H1 (cell line): Measurements from ENCODE around the gene MTR. TPM values are rescaled to one million over a fixed set of nuclear protein-coding genes. Genes with fewer than 3 reads are reported as not detected.
A peak's percentile ranks its signal among the peaks of the same experiment; 100 is the strongest.

Experiments used
- CTCF ChIA-PET: fragments of 300-600 bp; sonication (Branson Sonifier 250); formaldehyde crosslinking; loops from one replicate; lab custom pipeline; 2021; ENCODE audit not compliant: partially characterized antibody; lab: Charles Lee
- POLR2A ChIA-PET: fragments of 300-600 bp; sonication (Branson Sonifier 250); formaldehyde crosslinking; loops from one replicate; lab custom pipeline; 2021; ENCODE audit warnings: inconsistent platforms; ENCODE audit not compliant: partially characterized antibody; lab: Charles Lee
- DNase-seq, 2 experiments: peaks; one replicate each; pipeline versions ENCODE4 v3.0.0 to v3.0.0-alpha.2; 2010 to 2022; ENCODE audit warnings: low spot score in 2 of 2, low read depth in 1 of 2, mixed read lengths in 1 of 2
- FAIRE-seq: peaks from 2 replicates; lab custom pipeline; 2011; peaks lifted over from hg19 to GRCh38; lab: Jason Lieb, UNC
- H2AFZ ChIP-seq: 2 replicates; pipeline ENCODE4 v1.8.1; 2012; ENCODE audit warnings: low read length, inconsistent platforms
- H2AK5ac ChIP-seq: 2 replicates; pipeline ENCODE4 v1.6.1; 2013; ENCODE audit warnings: low read depth, low read length
- H2BK120ac ChIP-seq: replicated peaks from 2 replicates; pipeline ENCODE3; 2013; ENCODE audit warnings: low read depth, low read length, inconsistent platforms
- H2BK12ac ChIP-seq: 2 replicates; pipeline ENCODE4 v1.6.1; 2013; ENCODE audit warnings: low read depth, low read length
- H2BK15ac ChIP-seq: 2 replicates; pipeline ENCODE4 v1.6.1; 2013; ENCODE audit warnings: low read length
- H2BK20ac ChIP-seq: 2 replicates; pipeline ENCODE4 v1.6.1; 2013; ENCODE audit warnings: low read length
- H2BK5ac ChIP-seq: 2 replicates; pipeline ENCODE4 v1.6.1; 2013; ENCODE audit warnings: low read depth, low read length
- H3K14ac ChIP-seq: 2 replicates; pipeline ENCODE4 v1.6.1; 2013; ENCODE audit warnings: inconsistent platforms; ENCODE audit not compliant: insufficient read length
- H3K18ac ChIP-seq: 2 replicates; pipeline ENCODE4 v1.6.1; 2013; ENCODE audit warnings: low read length; ENCODE audit errors: extremely low read depth
- H3K23ac ChIP-seq: 2 replicates; pipeline ENCODE4 v1.6.1; 2013; ENCODE audit warnings: inconsistent platforms; ENCODE audit not compliant: insufficient read length
- H3K23me2 ChIP-seq: 2 replicates; pipeline ENCODE4 v1.6.1; 2013; ENCODE audit warnings: low read depth, low read length
- H3K27ac ChIP-seq: 2 replicates; pipeline ENCODE4 v1.6.1; 2011; ENCODE audit warnings: low read depth, low read length, inconsistent platforms
- H3K27me3 ChIP-seq, 4 experiments: replicated peaks in 1 of 4; 1 replicate in 1 of 4; 2 replicates in 3 of 4; pipeline versions ENCODE4 v1.6.1 to v1.8.1; 2011 to 2013; ENCODE audit warnings: low read length in 3 of 4, mild to moderate bottlenecking in 3 of 4, inconsistent platforms in 2 of 4, mixed read lengths in 2 of 4, moderate library complexity in 1 of 4; ENCODE audit not compliant: control insufficient read depth in 3 of 4, insufficient read depth in 3 of 4; ENCODE audit errors: extremely low read depth in 1 of 4
- H3K36me3 ChIP-seq, 4 experiments: 2 replicates each; pipeline versions ENCODE4 v1.6.1 to v1.8.1; 2011 to 2013; ENCODE audit warnings: mild to moderate bottlenecking in 4 of 4, low read length in 3 of 4, moderate library complexity in 2 of 4, control low read depth in 1 of 4, inconsistent platforms in 1 of 4; ENCODE audit not compliant: insufficient read depth in 4 of 4, control insufficient read depth in 2 of 4
- H3K4ac ChIP-seq: replicated peaks from 2 replicates; pipeline ENCODE3; 2013; ENCODE audit warnings: low read length, low read depth, mixed read lengths, inconsistent platforms; ENCODE audit not compliant: insufficient read length
- H3K4me1 ChIP-seq, 4 experiments: replicated peaks in 1 of 4; 1 replicate in 1 of 4; 2 replicates in 3 of 4; pipeline versions ENCODE4 v1.6.1 to v1.8.1; 2011 to 2013; ENCODE audit warnings: low read length in 3 of 4, inconsistent platforms in 2 of 4, mixed read lengths in 1 of 4; ENCODE audit not compliant: insufficient read depth in 4 of 4, control insufficient read depth in 3 of 4
- H3K4me2 ChIP-seq, 2 experiments: 2 replicates each; pipeline versions ENCODE4 v1.6.1 to v1.8.1; 2011 to 2013; ENCODE audit warnings: low read depth in 2 of 2, low read length in 2 of 2, control low read depth in 1 of 2, inconsistent platforms in 1 of 2, mild to moderate bottlenecking in 1 of 2; ENCODE audit not compliant: insufficient read depth in 1 of 2
- H3K4me3 ChIP-seq, 4 experiments: fragments of 200-600, 300-600 bp in 1 of 4; sonication (generic), shearing (Covaris generic), sonication (Bioruptor Twin) in 1 of 4; 2 replicates each; pipeline versions ENCODE4 v1.5.1 to v1.8.1; 2011 to 2016; ENCODE audit warnings: low read length in 4 of 4, low read depth in 3 of 4, control low read depth in 2 of 4, inconsistent platforms in 2 of 4, mild to moderate bottlenecking in 2 of 4, mixed read lengths in 1 of 4, moderate library complexity in 1 of 4; ENCODE audit not compliant: insufficient read depth in 2 of 4; ENCODE audit errors: extremely low read depth in 1 of 4
- H3K56ac ChIP-seq: replicated peaks from 2 replicates; pipeline ENCODE3; 2013; ENCODE audit warnings: low read depth, mild to moderate bottlenecking, mixed read lengths, low read length, inconsistent platforms; ENCODE audit not compliant: insufficient read length
- H3K79me1 ChIP-seq: 2 replicates; pipeline ENCODE4 v1.6.1; 2013; ENCODE audit warnings: low read depth, low read length, control low read depth
- H3K79me2 ChIP-seq, 2 experiments: 2 replicates each; pipeline versions ENCODE4 v1.6.1 to v1.8.1; 2012 to 2013; ENCODE audit warnings: low read length in 2 of 2, mild to moderate bottlenecking in 2 of 2, inconsistent platforms in 1 of 2; ENCODE audit not compliant: insufficient read depth in 2 of 2, control insufficient read depth in 1 of 2
- H3K9ac ChIP-seq, 4 experiments: replicated peaks in 1 of 4; 1 replicate in 1 of 4; 2 replicates in 3 of 4; pipeline versions ENCODE4 v1.6.1 to v1.8.1; 2011 to 2013; ENCODE audit warnings: low read depth in 3 of 4, low read length in 3 of 4, control low read depth in 2 of 4, mild to moderate bottlenecking in 2 of 4, moderate library complexity in 2 of 4, inconsistent platforms in 1 of 4; ENCODE audit errors: extremely low read depth in 1 of 4
- H3K9me3 ChIP-seq, 2 experiments: 2 replicates each; pipeline versions ENCODE4 v1.6.1 to v1.8.1; 2012 to 2013; ENCODE audit warnings: mild to moderate bottlenecking in 2 of 2, moderate library complexity in 2 of 2, control low read depth in 1 of 2, inconsistent platforms in 1 of 2, low read depth in 1 of 2, low read length in 1 of 2, mixed read lengths in 1 of 2; ENCODE audit not compliant: insufficient read depth in 2 of 2
- H4K20me1 ChIP-seq, 2 experiments: replicated peaks in 1 of 2; 2 replicates each; pipeline versions ENCODE3 to v1.8.1; 2011 to 2013; ENCODE audit warnings: inconsistent platforms in 2 of 2, low read length in 2 of 2, mild to moderate bottlenecking in 1 of 2; ENCODE audit not compliant: insufficient read depth in 2 of 2, control insufficient read depth in 1 of 2
- H4K5ac ChIP-seq: 2 replicates; pipeline ENCODE4 v1.6.1; 2013; ENCODE audit warnings: low read length, low read depth, mixed read lengths, inconsistent platforms; ENCODE audit not compliant: insufficient read length
- H4K8ac ChIP-seq: 2 replicates; pipeline ENCODE4 v1.8.0; 2013; ENCODE audit warnings: mild to moderate bottlenecking, moderate library complexity, low read length, inconsistent platforms; ENCODE audit not compliant: insufficient read depth; ENCODE audit errors: extremely low read depth
- H4K91ac ChIP-seq: replicated peaks from 2 replicates; pipeline ENCODE3; 2013; ENCODE audit warnings: low read length, mixed read lengths, inconsistent platforms; ENCODE audit not compliant: insufficient read length
- CHD1 ChIP-seq: IDR thresholded peaks from 2 replicates; pipeline ENCODE4 v1.6.1; 2012; ENCODE audit warnings: low read depth, low read length, improper control_type of control experiment
- CTBP2 ChIP-seq: IDR thresholded peaks from 2 replicates; pipeline ENCODE4 v1.7.0; 2011; ENCODE audit warnings: borderline replicate concordance, mild to moderate bottlenecking, moderate library complexity, mixed read lengths, low read length; ENCODE audit not compliant: insufficient read depth, insufficient read length
- GABPA ChIP-seq: IDR thresholded peaks from 2 replicates; pipeline ENCODE4 v1.6.1; 2011; ENCODE audit warnings: mild to moderate bottlenecking, low read length, moderate library complexity, borderline replicate concordance; ENCODE audit not compliant: insufficient read depth
- HDAC2 ChIP-seq, 2 experiments: fragments of 300-600 bp in 1 of 2; sonication (generic) in 1 of 2; IDR thresholded peaks; 2 replicates each; pipeline ENCODE4 v1.6.1; 2011 to 2012; ENCODE audit warnings: low read depth in 2 of 2, low read length in 2 of 2, mild to moderate bottlenecking in 2 of 2, moderate library complexity in 2 of 2, borderline replicate concordance in 1 of 2, inconsistent platforms in 1 of 2
- PHF8 ChIP-seq: fragments of 200-600 bp; sonication (generic); conservative IDR thresholded peaks from 2 replicates; pipeline ENCODE4 v1.7.1; 2012; ENCODE audit warnings: low read depth, mild to moderate bottlenecking, inconsistent platforms, low read length, moderate library complexity
- RBBP5 ChIP-seq: IDR thresholded peaks from 2 replicates; pipeline ENCODE4 v1.7.1; 2012; ENCODE audit warnings: low read depth, mild to moderate bottlenecking, inconsistent platforms, low read length, moderate library complexity, borderline replicate concordance
- RNF2 ChIP-seq: fragments of 200-900, 300-1000 bp; sonication (generic); IDR thresholded peaks from 2 replicates; pipeline ENCODE4 v1.7.1; 2016; ENCODE audit warnings: borderline replicate concordance, low read depth, mild to moderate bottlenecking, antibody characterized with exemption, low read length; ENCODE audit not compliant: poor library complexity, severe bottlenecking; ENCODE audit errors: missing control alignments
- RXRA ChIP-seq: IDR thresholded peaks from 2 replicates; pipeline ENCODE4 v1.6.1; 2011; ENCODE audit warnings: low read depth, mild to moderate bottlenecking, low read length, moderate library complexity; ENCODE audit not compliant: insufficient read depth
- SIRT6 ChIP-seq: IDR thresholded peaks from one replicate; pipeline ENCODE4 v1.7.1; 2012; ENCODE audit warnings: low read length, inconsistent platforms
- WGBS, 2 experiments: shearing (Covaris generic) in 1 of 2; methylation state at CpG; one replicate each; pipeline versions ENCODE4 v1.1.6 to v1.1.7; 2013 to 2015; ENCODE audit warnings: low lambda C conversion rate in 2 of 2, mixed read lengths in 2 of 2, inconsistent platforms in 1 of 2, low coverage in 1 of 2, missing lambda C conversion rate in 1 of 2; ENCODE audit not compliant: insufficient replicate concordance in 2 of 2, insufficient coverage in 1 of 2, insufficient read length in 1 of 2; ENCODE audit errors: extremely low coverage in 1 of 2, missing lambda C conversion rate in 1 of 2; 5-methylcytosine and 5-hydroxymethylcytosine counted together
- polyA plus RNA-seq, 7 experiments: library from polyadenylated mRNA; depleted of rRNA in 3 of 7; stranded (reverse) in 5 of 7; unstranded in 2 of 7; fragments of >200 nt in 5 of 7; fragments of 200-250 nt in 2 of 7; gene quantifications; 1 replicate in 5 of 7; 2 replicates in 1 of 7; 4 replicates in 1 of 7; pipeline versions ENCODE4 v1.2.1 to v1.2.3, GENCODE V29; 2011 to 2013; ENCODE audit warnings: missing spikeins in 2 of 7, mixed read lengths in 2 of 7
- total RNA-seq: library from RNA; stranded (reverse); fragmentation: NEBNext Ultra II Directional; extraction: Animal tissue kit (Norgen Biotek cat#: 25700); gene quantifications from 2 replicates; pipeline ENCODE4 v1.2.1, GENCODE V29; 2021

Gene MTR
- total and polyA plus RNA-seq, 2 of the 8 experiments (the other 6 are each of a cell fraction or from before 2014, with no cell fraction given): 4.8 to 27.4 TPM

DNA sequence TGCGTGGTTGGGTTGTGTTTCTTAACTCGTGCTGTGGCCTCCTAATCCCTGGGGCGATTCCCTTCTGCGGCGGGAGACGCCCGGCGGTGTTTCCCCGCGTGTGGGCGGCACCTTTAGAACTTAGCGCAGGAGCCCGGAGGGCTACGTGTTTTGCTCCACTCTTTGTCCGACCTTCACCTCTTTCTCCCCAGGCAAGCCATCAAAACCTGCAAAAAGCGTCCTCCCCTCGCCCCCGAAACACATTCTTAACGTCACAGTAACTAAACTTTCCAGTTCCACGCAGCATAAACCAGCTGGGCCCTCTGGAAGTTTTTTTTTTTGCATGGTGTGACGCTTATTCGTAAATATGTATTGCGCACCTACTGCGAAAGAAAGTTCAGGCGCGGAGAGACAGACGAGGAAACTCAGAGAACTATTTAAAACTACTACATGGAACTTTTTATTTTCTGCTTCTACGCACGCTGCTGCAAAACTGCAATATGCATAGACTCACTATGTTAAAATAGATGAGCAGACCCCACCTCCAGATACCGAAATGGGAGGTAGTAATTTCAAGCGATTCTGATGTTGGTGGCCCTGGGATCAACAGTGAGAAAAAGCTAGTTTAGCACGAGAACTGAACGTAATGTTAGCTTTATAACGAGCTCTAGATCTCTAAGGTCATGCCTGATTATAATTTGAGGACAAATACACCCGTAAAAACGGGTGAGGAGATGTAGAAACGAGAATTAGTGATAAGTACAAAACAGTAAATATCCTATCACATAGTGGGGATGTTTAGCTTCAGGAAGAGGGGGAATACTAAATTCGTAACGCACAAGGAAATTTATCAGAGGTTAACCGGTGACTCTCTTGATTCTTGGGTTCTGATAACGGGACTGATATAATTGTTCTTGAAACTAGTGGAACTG lies 920 bp downstream of the MTR start:
- Histone ChIP-seq H3K9me3 (no peaks in the 10 kb centered on the region), H3K79me1 (no peaks in the 10 kb centered on the region; the same call in 1 of the 2 replicates), H2AK5ac (no peak overlapping the region), H4K20me1 (no peaks in the 10 kb centered on the region), H2BK20ac (no peak overlapping the region), H2AFZ (peak overlapping the region; percentile 83), H2BK15ac (no peak overlapping the region), H2BK120ac (no peak overlapping the region), H3K4me1 (no peaks in the 10 kb centered on the region; a peak in 1 of 7 replicates), H3K23me2 (peaks cover 14% of the 10 kb centered on the region), H3K18ac (peak overlapping the region; percentile 60; the same call in 1 of the 2 replicates), H3K4ac (no peak overlapping the region), H3K56ac (no peak overlapping the region), H3K14ac (no peak overlapping the region), H2BK12ac (peak overlapping the region; percentile 9; the same call in 1 of the 2 replicates), H4K5ac (no peak overlapping the region), H3K9ac (peak overlapping the region; percentile 64 to 75 (median 72)), H3K23ac (no peak overlapping the region), H2BK5ac (peak overlapping the region; percentile 60; the same call in 1 of the 2 replicates), H4K91ac (no peak overlapping the region), H3K36me3 (no peaks in the 10 kb centered on the region; a peak in 1 of 8 replicates), H3K4me3 (peak overlapping the region; percentile 81 to 92 (median 85)), H3K4me2 (peak overlapping the region; percentile 73 to 84), H3K79me2 (peaks cover 0 to 30% of the 10 kb centered on the region in 2 experiments; a peak in 2 of 4 replicates), H3K27me3 (0 out of 7 replicates have a peak, but pooled peaks cover 0 to 2% (median 0%) of the 10 kb centered on the region in 4 experiments), H3K27ac (no peak overlapping the region), H4K8ac (peak overlapping the region; percentile 90; the same call in 1 of the 2 replicates)
- 12% methylated on average over 41 of the region's 41 CpGs; no CpG with 5 or more reads in 1 of the 2 experiments for WGBS, 2 experiments
- DNase-seq (no peak), FAIRE-seq (no peak)
- ChIA-PET POLR2A (interaction anchor here (0.6 to 2.0 kb wide), 5 partner anchors 13 to 443 kb away, joined by 3 to 5 read pairs (median 4); partner anchors contain the start of gene HEATR1), CTCF (interaction anchor here (0.6 to 1.2 kb wide), 4 partner anchors 10 to 254 kb away, joined by 3 to 7 read pairs (median 4); no protein-coding TSS in a partner anchor)
- no peak for TF ChIP-seq GABPA
- no peak for TF ChIP-seq HDAC2 (IDR thresholded peaks at IDR 0.05; ENCODE audit: borderline replicate concordance in 1 of 2, low read depth in 2 of 2, low read length in 2 of 2)
- no peak for TF ChIP-seq RXRA
- peak; percentile 26 for TF ChIP-seq RNF2
- TF ChIP-seq RBBP5: 0 out of 2 replicates have a peak, but pooled peaks have one; percentile 42
- peak; percentile 55; the same call in 1 of the 2 replicates for TF ChIP-seq PHF8
- no peak for TF ChIP-seq SIRT6
- TF ChIP-seq CHD1: no peak
- TF ChIP-seq CTBP2: no peak
